ENCODE results near the gene HOXA10.

Gene HOXA10

GRCh38 chr7:27161214-27161720 is 12.9 kb downstream of the HOXA10 start:
- Histone ChIP-seq H3K27me3 (ENCODE audit: low read depth, low read length) (no peaks in the 10 kb centered on the region), H3K79me2 (ENCODE audit: low read length) (no peaks in the 10 kb centered on the region), H2AFZ (ENCODE audit: low read depth, low read length) (peak overlapping the region; percentile 100), H3K9ac (ENCODE audit: low read length) (peak overlapping the region; percentile 82), H3K4me2 (ENCODE audit: low read length) (peak overlapping the region; percentile 96), H4K20me1 (ENCODE audit: insufficient read depth, low read length) (no peaks in the 10 kb centered on the region), H3K9me3 (ENCODE audit: insufficient read depth, low read length) (no peaks in the 10 kb centered on the region), H3K4me3 (ENCODE audit: low read length) (peak overlapping the region; percentile 99), H3K36me3 (replicated peaks; ENCODE audit: low read depth, low read length) (no peaks in the 10 kb centered on the region), H3K27ac (ENCODE audit: low read length) (no peak overlapping the region), H3K4me1 (ENCODE audit: low read length) (0 out of 2 replicates have a peak, but pooled peaks cover 5% of the 10 kb centered on the region)
- TF ChIP-seq EZH2phosphoT487 (IDR thresholded peaks at IDR 0.05; ENCODE audit: low read depth) = no peak
- TF ChIP-seq CTCF (IDR thresholded peaks at IDR 0.05; ENCODE audit: low read depth, low read length) = 0 out of 2 replicates have a peak, but pooled peaks have one; percentile 17

GRCh38 chr7:27160546-27161213 is 13.4 kb downstream of the HOXA10 start:
- Histone ChIP-seq H3K4me2 (ENCODE audit: low read length) (peak overlapping the region; percentile 96), H3K4me1 (ENCODE audit: low read length) (0 out of 2 replicates have a peak, but pooled peaks cover 5% of the 10 kb centered on the region), H3K27ac (ENCODE audit: low read length) (no peak overlapping the region), H3K9ac (ENCODE audit: low read length) (peak overlapping the region; percentile 82), H3K9me3 (ENCODE audit: insufficient read depth, low read length) (no peaks in the 10 kb centered on the region), H3K79me2 (ENCODE audit: low read length) (no peaks in the 10 kb centered on the region), H3K27me3 (ENCODE audit: low read depth, low read length) (no peaks in the 10 kb centered on the region), H4K20me1 (ENCODE audit: insufficient read depth, low read length) (no peaks in the 10 kb centered on the region), H2AFZ (ENCODE audit: low read depth, low read length) (peak overlapping the region; percentile 100), H3K36me3 (replicated peaks; ENCODE audit: low read depth, low read length) (no peaks in the 10 kb centered on the region), H3K4me3 (ENCODE audit: low read length) (peak overlapping the region; percentile 99)
- TF ChIP-seq EZH2phosphoT487 (IDR thresholded peaks at IDR 0.05; ENCODE audit: low read depth) (no peak), CTCF (IDR thresholded peaks at IDR 0.05; ENCODE audit: low read depth, low read length) (peak; percentile 71)

- Histone ChIP-seq H3K4me2 (ENCODE audit: low read length) (peak overlapping the region; percentile 96), H3K4me1 (ENCODE audit: low read length) (0 out of 2 replicates have a peak, but pooled peaks cover 5% of the 10 kb centered on the region), H3K79me2 (ENCODE audit: low read length) (no peaks in the 10 kb centered on the region), H2AFZ (ENCODE audit: low read depth, low read length) (peak overlapping the region; percentile 98), H3K9ac (ENCODE audit: low read length) (peak overlapping the region; percentile 82), H3K36me3 (replicated peaks; ENCODE audit: low read depth, low read length) (no peaks in the 10 kb centered on the region), H3K4me3 (ENCODE audit: low read length) (peak overlapping the region; percentile 99), H3K27me3 (ENCODE audit: low read depth, low read length) (no peaks in the 10 kb centered on the region), H3K9me3 (ENCODE audit: insufficient read depth, low read length) (no peaks in the 10 kb centered on the region), H3K27ac (ENCODE audit: low read length) (no peak overlapping the region), H4K20me1 (ENCODE audit: insufficient read depth, low read length) (no peaks in the 10 kb centered on the region)
- TF ChIP-seq CTCF (IDR thresholded peaks at IDR 0.05; ENCODE audit: low read depth, low read length) (no peak), EZH2phosphoT487 (IDR thresholded peaks at IDR 0.05; ENCODE audit: low read depth) (no peak)
These were observed 14.0 kb downstream of the HOXA10 start for GRCh38 chr7:27160145-27160545.

DNA sequence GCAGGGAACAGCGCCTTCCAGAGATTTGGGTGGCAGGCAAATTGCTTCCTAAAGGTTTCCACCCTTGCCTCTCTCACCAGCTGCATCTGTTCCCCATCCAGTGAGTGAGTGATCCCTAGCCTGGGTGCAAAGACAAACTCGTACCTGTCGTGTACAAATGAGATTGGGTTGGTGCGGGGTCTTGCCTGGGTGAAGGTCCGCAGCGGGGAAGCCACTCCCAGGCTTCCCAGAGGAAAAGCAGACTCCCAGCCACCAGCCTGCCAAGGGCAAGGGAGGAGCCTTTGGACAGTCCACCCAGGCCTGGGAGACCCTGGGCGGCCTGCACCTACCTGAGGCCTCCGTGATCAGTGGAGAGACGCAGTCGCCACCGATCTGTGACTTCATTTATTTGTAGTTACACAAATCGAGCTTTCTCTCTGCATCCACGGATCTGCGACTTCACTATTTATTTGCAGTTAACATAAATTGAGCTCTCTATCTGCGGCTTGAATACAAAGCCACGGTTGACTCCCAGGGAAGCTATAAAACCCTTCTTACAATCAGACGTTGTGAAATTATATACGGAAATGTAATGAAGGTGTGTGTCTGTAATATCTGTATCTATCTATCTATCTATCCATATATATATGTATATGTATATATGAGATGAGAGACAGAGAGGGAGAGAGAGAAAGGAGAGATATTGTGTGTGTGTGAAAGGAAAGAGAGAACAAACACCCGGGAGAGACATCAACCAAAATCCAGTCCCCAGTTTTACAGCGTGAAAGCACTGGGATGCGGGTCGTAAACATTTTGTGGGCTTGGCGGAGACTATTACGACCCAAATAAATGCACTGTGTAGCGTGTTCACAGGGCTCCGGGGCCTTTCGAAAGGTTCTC is 14.6 kb downstream of the HOXA10 start:
- no peaks in the 10 kb centered on the region for H3K27me3 ChIP-seq (ENCODE audit: low read depth, low read length)

More for the DNA sequence above, 14.6 kb downstream of the HOXA10 start:
- Histone ChIP-seq H3K36me3 (replicated peaks; ENCODE audit: low read depth, low read length) (no peaks in the 10 kb centered on the region), H3K4me2 (ENCODE audit: low read length) (peak overlapping the region; percentile 96), H2AFZ (ENCODE audit: low read depth, low read length) (no peak overlapping the region), H4K20me1 (ENCODE audit: insufficient read depth, low read length) (no peaks in the 10 kb centered on the region), H3K4me3 (ENCODE audit: low read length) (peak overlapping the region; percentile 99), H3K9ac (ENCODE audit: low read length) (peak overlapping the region; percentile 82; the same call in 1 of the 2 replicates), H3K9me3 (ENCODE audit: insufficient read depth, low read length) (no peaks in the 10 kb centered on the region), H3K4me1 (ENCODE audit: low read length) (0 out of 2 replicates have a peak, but pooled peaks cover 5% of the 10 kb centered on the region), H3K79me2 (ENCODE audit: low read length) (no peaks in the 10 kb centered on the region), H3K27ac (ENCODE audit: low read length) (no peak overlapping the region)
- no peak for TF ChIP-seq EZH2phosphoT487 (IDR thresholded peaks at IDR 0.05; ENCODE audit: low read depth)
